GM23248 (cell line): ENCODE measurements around the gene KRT36. TPM values are rescaled to one million over a fixed set of nuclear protein-coding genes. Genes with fewer than 3 reads are reported as not detected.
A peak's percentile ranks its signal among the peaks of the same experiment; 100 is the strongest.

ENCODE experiments used
- DNase-seq: peaks from one replicate; pipeline ENCODE4 v3.0.0-alpha.2; 2015
- H2AFZ ChIP-seq: fragments of 200-600 bp; sonication (generic); 2 replicates; pipeline ENCODE4 v1.6.1; 2016; ENCODE audit warnings: antibody characterized with exemption
- H3F3A ChIP-seq: fragments of 200-600 bp; sonication (generic); 2 replicates; pipeline ENCODE4 v1.6.1; 2016; ENCODE audit warnings: mild to moderate bottlenecking, antibody characterized with exemption, mixed run types; ENCODE audit not compliant: insufficient read depth
- H3K27ac ChIP-seq: fragments of 200-600 bp; sonication (generic); 2 replicates; pipeline ENCODE4 v1.5.1; 2016; ENCODE audit warnings: mild to moderate bottlenecking
- H3K27me3 ChIP-seq: fragments of 200-600 bp; sonication (generic); replicated peaks from 2 replicates; pipeline ENCODE4 v1.6.1; 2016; ENCODE audit warnings: mild to moderate bottlenecking; ENCODE audit not compliant: insufficient read depth
- H3K36me3 ChIP-seq: fragments of 200-600 bp; sonication (generic); 2 replicates; pipeline ENCODE4 v1.6.1; 2016; ENCODE audit warnings: low read depth, mild to moderate bottlenecking
- H3K4me1 ChIP-seq: fragments of 200-600 bp; sonication (generic); 2 replicates; pipeline ENCODE4 v1.6.1; 2016; ENCODE audit warnings: mild to moderate bottlenecking; ENCODE audit not compliant: insufficient read depth
- H3K4me2 ChIP-seq: fragments of 200-600 bp; sonication (generic); one replicate; pipeline ENCODE4 v1.6.1; 2016; ENCODE audit warnings: mild to moderate bottlenecking; ENCODE audit not compliant: unreplicated experiment
- H3K4me3 ChIP-seq: fragments of 200-600 bp; sonication (generic); 2 replicates; pipeline ENCODE4 v1.5.1; 2016; ENCODE audit warnings: mild to moderate bottlenecking
- H3K79me2 ChIP-seq: fragments of 200-600 bp; sonication (generic); 2 replicates; pipeline ENCODE4 v1.6.1; 2016; ENCODE audit warnings: mild to moderate bottlenecking; ENCODE audit not compliant: insufficient read depth
- H3K9ac ChIP-seq: fragments of 200-600 bp; sonication (generic); 2 replicates; pipeline ENCODE4 v1.6.1; 2016; ENCODE audit warnings: mild to moderate bottlenecking
- H3K9me2 ChIP-seq: fragments of 200-600 bp; sonication (generic); 2 replicates; pipeline ENCODE4 v1.6.1; 2016; ENCODE audit warnings: mixed run types, mild to moderate bottlenecking, moderate library complexity; ENCODE audit not compliant: insufficient read depth
- H3K9me3 ChIP-seq: fragments of 200-600 bp; sonication (generic); one replicate; pipeline ENCODE4 v1.6.1; 2017; ENCODE audit warnings: low read depth
- H4K20me1 ChIP-seq: fragments of 200-600 bp; sonication (generic); 2 replicates; pipeline ENCODE4 v1.6.0; 2016; ENCODE audit not compliant: insufficient read depth
- EZH2 ChIP-seq: fragments of 200-600 bp; sonication (generic); IDR thresholded peaks from 2 replicates; pipeline ENCODE4 v1.6.1; 2018; ENCODE audit warnings: antibody characterized with exemption, mild to moderate bottlenecking; ENCODE audit not compliant: insufficient read depth, poor library complexity, severe bottlenecking
- EZH2phosphoT487 ChIP-seq: fragments of 200-600 bp; sonication (generic); IDR thresholded peaks from 2 replicates; pipeline ENCODE4 v1.6.1; 2018; ENCODE audit warnings: antibody characterized with exemption, moderate library complexity, mild to moderate bottlenecking, low read depth; ENCODE audit not compliant: insufficient read depth
- WGBS, 2 experiments: methylation state at CpG; one replicate each; pipeline ENCODE4 v1.1.6; 2015 to 2017; ENCODE audit warnings: low lambda C conversion rate in 2 of 2, low coverage in 1 of 2; ENCODE audit errors: missing lambda C conversion rate in 2 of 2; 5-methylcytosine and 5-hydroxymethylcytosine counted together
- in situ Hi-C: fragments of 300-500 bp; cut with MboI; formaldehyde crosslinking; loops from 2 replicates; pipeline ENCODE4 v1.15.0; 2020
- microRNA-seq: library from miRNA; unstranded; fragments of <30 nt; microRNA quantifications from one replicate; pipeline ENCODE4, GENCODE V29; 2016; ENCODE audit warnings: borderline number of aligned reads
- polyA plus RNA-seq: library from polyadenylated mRNA; unstranded; fragments of >200 nt; fragmentation: Nextera tagmentation; extraction: Ambion mirVana; gene quantifications from 2 replicates; pipeline ENCODE4 v1.2.1, GENCODE V29; 2016
- small RNA-seq: library from RNA; depleted of rRNA; stranded (forward); fragments of <200 nt; gene quantifications from one replicate; pipeline ENCODE3, GENCODE V24; 2014; ENCODE audit warnings: low read depth, low replicate concordance
- total RNA-seq: library from RNA; depleted of rRNA; stranded (reverse); fragments of >200 nt; shearing (Covaris generic); gene quantifications from 2 replicates; pipeline ENCODE4 v1.2.3, GENCODE V29; 2014; rRNA removed

KRT36 gene
- total and polyA plus RNA-seq, 2 experiments from 2014 or later = not detected

DNA sequence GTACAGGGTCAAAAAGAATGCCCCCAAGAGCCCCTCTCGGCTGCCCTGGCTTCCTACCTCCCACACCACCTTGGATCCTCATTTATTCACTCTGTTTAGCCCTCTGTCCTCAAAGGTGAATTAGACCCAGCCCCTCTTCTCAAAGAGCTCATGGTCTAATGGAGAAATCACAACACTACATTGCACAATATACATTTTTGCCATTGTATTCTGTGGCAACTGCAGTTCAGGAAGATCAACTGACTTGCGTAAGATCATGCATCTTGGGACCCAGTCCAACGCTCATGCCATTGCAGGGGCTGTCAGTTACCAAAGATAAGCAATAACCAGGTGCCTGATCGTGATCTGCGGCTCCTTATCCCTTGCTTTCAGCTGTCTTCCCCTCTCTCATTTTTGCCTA, 50.3 kb downstream of the KRT36 start:
- H3K4me2 ChIP-seq = no peak overlapping the region
- in situ Hi-C loops = no loop called here
- H2AFZ ChIP-seq = no peak overlapping the region
- 52 to 59% methylated on average over 5 of the region's 5 CpGs for WGBS, 2 experiments
- peaks cover 18% of the 10 kb centered on the region for H3F3A ChIP-seq
- no peak for TF ChIP-seq EZH2phosphoT487
- no peak for TF ChIP-seq EZH2
- H3K9me3 ChIP-seq = no peaks in the 10 kb centered on the region
- no peaks in the 10 kb centered on the region for H4K20me1 ChIP-seq
- peaks cover 16% of the 10 kb centered on the region for H3K4me1 ChIP-seq
- peaks cover 7% of the 10 kb centered on the region; the same call in 1 of the 2 replicates for H3K27me3 ChIP-seq
- H3K79me2 ChIP-seq = no peaks in the 10 kb centered on the region
- peak; percentile 23 for DNase-seq
- no peaks in the 10 kb centered on the region for H3K36me3 ChIP-seq
- no peak overlapping the region for H3K9ac ChIP-seq
- H3K27ac ChIP-seq = no peak overlapping the region
- H3K4me3 ChIP-seq = no peak overlapping the region
- no peaks in the 10 kb centered on the region for H3K9me2 ChIP-seq

DNA sequence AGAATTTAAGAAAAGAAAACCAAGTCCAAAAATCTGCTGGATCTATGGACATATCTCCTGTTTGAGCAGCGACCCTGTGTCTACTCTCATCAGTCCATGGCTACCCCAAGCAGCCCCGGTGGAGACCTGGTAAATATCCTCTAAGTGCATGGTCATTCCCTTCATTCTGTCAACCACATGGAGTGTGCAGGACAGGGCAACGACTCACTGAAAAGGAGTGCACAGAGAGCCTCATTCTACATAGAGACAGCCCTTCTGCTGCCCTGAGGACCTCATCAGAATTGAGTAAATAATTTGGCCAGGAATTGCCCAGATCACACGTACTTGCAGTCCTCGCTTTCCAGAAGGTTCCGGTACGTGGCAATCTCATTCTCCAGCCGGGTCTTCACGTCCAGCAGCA, 51.9 kb downstream of the KRT36 start:
- whole genome bisulfite sequencing, 2 experiments = 78 to 79% methylated on average over 9 of the region's 9 CpGs
- Histone ChIP-seq H4K20me1 (no peaks in the 10 kb centered on the region), H3K4me3 (no peak overlapping the region), H2AFZ (no peak overlapping the region), H3K9ac (no peak overlapping the region), H3K4me2 (no peak overlapping the region), H3K9me3 (no peaks in the 10 kb centered on the region), H3K9me2 (no peaks in the 10 kb centered on the region), H3K79me2 (no peaks in the 10 kb centered on the region), H3K27ac (no peak overlapping the region), H3K36me3 (no peaks in the 10 kb centered on the region), H3K4me1 (peaks cover 7% of the 10 kb centered on the region), H3F3A (peaks cover 6% of the 10 kb centered on the region), H3K27me3 (peaks cover 7% of the 10 kb centered on the region; the same call in 1 of the 2 replicates)
- TF ChIP-seq EZH2phosphoT487 = no peak
- TF ChIP-seq EZH2 = no peak
- no peak for DNase-seq
- in situ Hi-C loops = no loop called here

DNA sequence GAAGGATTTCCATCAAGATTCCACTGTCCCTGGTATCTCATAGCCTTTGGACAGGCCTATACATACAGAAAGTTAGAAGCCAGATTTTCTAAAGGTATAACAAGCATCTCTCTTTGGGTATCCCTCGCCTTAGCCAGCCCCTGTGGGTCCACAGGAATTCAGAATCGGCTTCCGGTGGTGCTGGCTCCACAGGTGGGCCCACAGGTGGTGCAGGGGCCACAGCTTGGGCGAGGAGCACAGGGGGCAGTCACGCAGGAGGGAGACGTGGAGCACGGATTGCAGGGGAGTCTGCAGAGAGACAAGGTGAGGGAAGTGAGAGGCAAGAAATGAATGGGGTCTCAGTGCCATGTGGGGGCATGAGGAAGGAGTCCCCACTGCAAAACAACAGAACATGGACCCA, 52.5 kb downstream of the KRT36 start:
- Histone ChIP-seq H2AFZ (no peak overlapping the region), H3K9me3 (no peaks in the 10 kb centered on the region), H3K9me2 (no peaks in the 10 kb centered on the region), H3F3A (peaks cover 2% of the 10 kb centered on the region), H4K20me1 (no peaks in the 10 kb centered on the region), H3K4me2 (no peak overlapping the region), H3K4me3 (no peak overlapping the region), H3K27me3 (peaks cover 7% of the 10 kb centered on the region; the same call in 1 of the 2 replicates), H3K9ac (no peak overlapping the region), H3K36me3 (no peaks in the 10 kb centered on the region), H3K27ac (no peak overlapping the region), H3K4me1 (peaks cover 2% of the 10 kb centered on the region), H3K79me2 (no peaks in the 10 kb centered on the region)
- no peak for TF ChIP-seq EZH2phosphoT487
- no peak for TF ChIP-seq EZH2
- in situ Hi-C loops = no loop called here
- WGBS, 2 experiments = 69% methylated on average over 7 of the region's 7 CpGs
- no peak for DNase-seq

Small RNAs within 50 kb of the gene (microRNA-seq; reads per million reads assigned to microRNA genes)
- gene MIR6510 = not detected

Small RNAs within 50 kb of the gene (small RNA-seq; reads per million reads assigned to genes)
- 43.7 reads per million, percentile 92 among the genes with 10 or more reads in this experiment for gene RNU2-32P

Other genes starting within 250 kb of the KRT36 start
- not detected in 2 replicates for gene KRTAP9-4, start 240.2 kb downstream of the KRT36 start, total RNA-seq
- not detected in 2 replicates for gene KRTAP9-4, start 240.2 kb downstream of the KRT36 start, polyA plus RNA-seq
- gene KRTAP9-9, start 234.5 kb downstream of the KRT36 start, total RNA-seq = not detected in 2 replicates
- gene KRTAP9-9, start 234.5 kb downstream of the KRT36 start, polyA plus RNA-seq = not detected in 2 replicates
- gene KRTAP9-6, start 224.5 kb downstream of the KRT36 start, total RNA-seq = not detected in 2 replicates
- gene KRTAP9-6, start 224.5 kb downstream of the KRT36 start, polyA plus RNA-seq = not detected in 2 replicates
- not detected in 2 replicates for gene KRTAP9-7, start 214.2 kb downstream of the KRT36 start, total RNA-seq
- gene KRTAP9-7, start 214.2 kb downstream of the KRT36 start, polyA plus RNA-seq = not detected in 2 replicates
- gene KRTAP29-1, start 187.1 kb downstream of the KRT36 start, total RNA-seq = not detected in 2 replicates
- not detected in 2 replicates for gene KRTAP29-1, start 187.1 kb downstream of the KRT36 start, polyA plus RNA-seq
- gene KRTAP16-1, start 180.6 kb downstream of the KRT36 start, total RNA-seq = not detected in 2 replicates
- gene KRTAP16-1, start 180.6 kb downstream of the KRT36 start, polyA plus RNA-seq = not detected in 2 replicates
- gene KRTAP17-1, start 174.2 kb downstream of the KRT36 start, total RNA-seq = not detected in 2 replicates
- not detected in 2 replicates for gene KRTAP17-1, start 174.2 kb downstream of the KRT36 start, polyA plus RNA-seq
- not detected in 2 replicates for gene KRT33A, start 139.1 kb downstream of the KRT36 start, total RNA-seq
- gene KRT33A, start 139.1 kb downstream of the KRT36 start, polyA plus RNA-seq = not detected in 2 replicates
- gene KRT33B, start 120.1 kb downstream of the KRT36 start, total RNA-seq = 0.25 and 0.76 TPM in 2 replicates
- 1.0 and 1.2 TPM in 2 replicates for gene KRT33B, start 120.1 kb downstream of the KRT36 start, polyA plus RNA-seq
- gene KRT34, start 107.6 kb downstream of the KRT36 start, total RNA-seq = 73.5 and 77.8 TPM in 2 replicates
- gene KRT34, start 107.6 kb downstream of the KRT36 start, polyA plus RNA-seq = 39.8 and 42.2 TPM in 2 replicates
- gene KRT31, start 92.3 kb downstream of the KRT36 start, total RNA-seq = not detected in 2 replicates
- gene KRT31, start 92.3 kb downstream of the KRT36 start, polyA plus RNA-seq = not detected in 2 replicates
- gene KRT37, start 65.3 kb downstream of the KRT36 start, total RNA-seq = not detected in 2 replicates
- not detected in 2 replicates for gene KRT37, start 65.3 kb downstream of the KRT36 start, polyA plus RNA-seq
- gene KRT38, start 48.9 kb downstream of the KRT36 start, total RNA-seq = not detected in 2 replicates
- gene KRT38, start 48.9 kb downstream of the KRT36 start, polyA plus RNA-seq = not detected in 2 replicates
- not detected in 2 replicates for gene KRT32, start 22.5 kb downstream of the KRT36 start, total RNA-seq
- gene KRT32, start 22.5 kb downstream of the KRT36 start, polyA plus RNA-seq = not detected in 2 replicates
- gene KRT35, start 8.8 kb downstream of the KRT36 start, total RNA-seq = not detected in 2 replicates
- gene KRT35, start 8.8 kb downstream of the KRT36 start, polyA plus RNA-seq = not detected in 2 replicates
- 0.76 TPM in 1 of 2 replicates, not detected in the other for gene KRT13, start 15.7 kb upstream of the KRT36 start, total RNA-seq
- gene KRT13, start 15.7 kb upstream of the KRT36 start, polyA plus RNA-seq = not detected in 2 replicates
- 0.65 and 1.1 TPM in 2 replicates for gene KRT15, start 29.0 kb upstream of the KRT36 start, total RNA-seq
- 2.3 and 2.7 TPM in 2 replicates for gene KRT15, start 29.0 kb upstream of the KRT36 start, polyA plus RNA-seq
- 65.4 and 71.5 TPM in 2 replicates for gene KRT19, start 38.4 kb upstream of the KRT36 start, total RNA-seq
- 95.5 and 100 TPM in 2 replicates for gene KRT19, start 38.4 kb upstream of the KRT36 start, polyA plus RNA-seq
- gene KRT9, start 82.1 kb upstream of the KRT36 start, total RNA-seq = not detected in 2 replicates
- gene KRT9, start 82.1 kb upstream of the KRT36 start, polyA plus RNA-seq = not detected in 2 replicates
- gene KRT14, start 97.0 kb upstream of the KRT36 start, total RNA-seq = 0.25 TPM in 1 of 2 replicates, not detected in the other
- gene KRT14, start 97.0 kb upstream of the KRT36 start, polyA plus RNA-seq = 0.90 and 0.93 TPM in 2 replicates
- 0.38 and 2.5 TPM in 2 replicates for gene KRT16, start 122.9 kb upstream of the KRT36 start, total RNA-seq
- 0.90 and 1.2 TPM in 2 replicates for gene KRT16, start 122.9 kb upstream of the KRT36 start, polyA plus RNA-seq
- 0.51 and 3.8 TPM in 2 replicates for gene KRT17, start 134.7 kb upstream of the KRT36 start, total RNA-seq
- gene KRT17, start 134.7 kb upstream of the KRT36 start, polyA plus RNA-seq = 1.4 and 1.8 TPM in 2 replicates
- gene EIF1, start 199.0 kb upstream of the KRT36 start, total RNA-seq = 98.1 and 113 TPM in 2 replicates
- 1,585 and 1,606 TPM in 2 replicates for gene EIF1, start 199.0 kb upstream of the KRT36 start, polyA plus RNA-seq
- not detected in 2 replicates for gene GAST, start 222.4 kb upstream of the KRT36 start, total RNA-seq
- gene GAST, start 222.4 kb upstream of the KRT36 start, polyA plus RNA-seq = not detected in 2 replicates
- gene HAP1, start 244.7 kb upstream of the KRT36 start, total RNA-seq = not detected in 2 replicates
- 0.06 TPM in 1 of 2 replicates, not detected in the other for gene HAP1, start 244.7 kb upstream of the KRT36 start, polyA plus RNA-seq